Heart left ventricle (tissue), 13 donors: ENCODE results near the gene CEP350.

Experiments
- CTCF ChIP-seq, 12 donors: fragments of 200-600 bp; sonication (generic) in 4 of 12; IDR thresholded peaks; one replicate each; pipeline versions ENCODE4 v1.5.0 to v1.8.0; 2018 to 2022; ENCODE audit warnings: antibody characterized with exemption in 12 of 12, mild to moderate bottlenecking in 5 of 12
- POLR2A ChIP-seq, 2 donors: fragments of 450-650 bp; IDR thresholded peaks; one replicate each; pipeline ENCODE4 v1.6.1; 2017; ENCODE audit warnings: antibody characterized with exemption in 2 of 2, mild to moderate bottlenecking in 2 of 2, moderate library complexity in 2 of 2
- donor health status: ischemic (EF 13 %, LVEDD 7.1; RV severe dilation, severe dysfunction).
- donor health status: DM: no; HTN: yes; CAD: no.
- donor health status: DM: no; HTN: no; CAD: no.
- donor health status: ischemic (EF 25% LVEDD 6.9; RV normal size, moderate dysfunction).
- donor health status: ischemic (EF 25% LVEDD 5.7; RV mildly dilated, moderate dysfunction).
- donor health status: ischemic (EF 35%, LVEDD 5.7; RV mildly dilated, moderate dysfunction).
- donor health status: nonischemic (EF 11% LVEDD 7.7; RV severe dilation, severe dysfunction).
- donor health status: DM: yes; HTN: yes; CAD: no.
- donor health status: PGD.
- donor health status: ischemic (EF 29% LVEDD 5.4; RV normal size, mild dysfunction).
- donor health status: nonischemic (EF 23%, LVEDD 6.1; RV moderate dilation, normal function).

DNA sequence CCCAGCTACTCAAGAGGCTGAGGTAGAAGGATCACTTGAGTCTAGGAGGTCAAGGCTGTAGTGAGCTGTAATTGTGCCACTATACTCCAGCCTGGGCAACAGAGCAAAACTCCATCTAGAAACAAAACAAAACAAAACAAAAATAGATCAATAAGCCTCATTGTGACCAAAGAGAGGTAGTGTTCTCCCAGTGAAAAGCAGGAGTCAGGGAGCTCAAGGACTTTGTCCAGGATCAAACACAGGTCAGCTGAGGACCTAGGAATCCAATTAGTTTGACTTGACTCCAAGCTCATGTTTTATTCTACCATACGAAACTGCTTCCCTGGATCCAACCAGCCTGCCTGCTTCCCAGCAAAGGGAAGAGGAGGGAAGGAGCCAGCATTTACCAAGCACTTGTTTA is 178.6 kb downstream of the CEP350 start:
- TF ChIP-seq CTCF (IDR thresholded peaks at IDR 0.05) (no peak), POLR2A (IDR thresholded peaks at IDR 0.05) (no peak)
